ENCODE results near the gene IFNGR1. TPM values are rescaled to one million over a fixed set of nuclear protein-coding genes. Genes with fewer than 3 reads are reported as not detected.

IFNGR1 gene
- total RNA-seq, 1 donor from 2014 or later, result 25.4 TPM

DNA sequence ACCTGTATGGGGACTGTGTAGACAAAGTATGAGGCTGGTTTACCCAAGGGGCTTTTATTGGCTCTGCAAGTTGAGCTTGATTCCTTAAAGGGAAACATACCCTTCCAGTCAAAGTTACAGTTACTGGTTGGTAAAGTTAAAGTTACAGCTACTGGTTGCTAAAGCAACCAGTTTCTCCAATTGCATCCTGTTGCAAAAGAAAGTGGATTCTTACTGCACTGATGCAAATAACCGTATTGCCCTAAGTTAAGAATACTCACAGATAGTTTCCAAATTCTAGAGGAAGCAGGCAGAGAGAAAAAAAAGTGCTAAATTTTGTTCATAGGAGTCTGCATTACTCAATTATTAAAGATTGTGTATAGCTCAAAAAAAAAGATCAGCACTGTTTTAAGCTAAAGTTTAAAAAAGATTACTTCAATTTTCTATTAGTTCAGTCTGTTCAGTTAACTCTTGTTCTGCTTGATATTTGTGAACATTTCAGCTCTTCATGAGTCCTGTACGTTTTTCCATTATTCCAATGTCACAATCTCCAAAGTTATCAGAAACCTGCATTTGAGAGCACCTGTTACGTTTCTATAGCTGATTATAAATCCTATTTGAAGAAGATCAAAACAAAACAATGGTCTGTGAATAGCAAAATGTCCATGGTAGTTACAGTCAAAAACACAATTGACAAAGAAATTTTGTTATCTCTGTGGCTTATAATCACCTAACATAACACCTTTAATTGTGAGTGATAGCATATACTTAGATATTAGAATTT, 37.1 kb downstream of the IFNGR1 start:
- peaks cover 12% of the 10 kb centered on the region for H3K36me3 Mint-ChIP-seq
- H3K4me1 Mint-ChIP-seq, result no peaks in the 10 kb centered on the region
- H3K27me3 Mint-ChIP-seq (ENCODE audit: low read depth), result no peaks in the 10 kb centered on the region
- H3K27ac Mint-ChIP-seq, result no peak overlapping the region
- H3K4me3 Mint-ChIP-seq, result no peak overlapping the region
- TF ChIP-seq, protein P1, sequence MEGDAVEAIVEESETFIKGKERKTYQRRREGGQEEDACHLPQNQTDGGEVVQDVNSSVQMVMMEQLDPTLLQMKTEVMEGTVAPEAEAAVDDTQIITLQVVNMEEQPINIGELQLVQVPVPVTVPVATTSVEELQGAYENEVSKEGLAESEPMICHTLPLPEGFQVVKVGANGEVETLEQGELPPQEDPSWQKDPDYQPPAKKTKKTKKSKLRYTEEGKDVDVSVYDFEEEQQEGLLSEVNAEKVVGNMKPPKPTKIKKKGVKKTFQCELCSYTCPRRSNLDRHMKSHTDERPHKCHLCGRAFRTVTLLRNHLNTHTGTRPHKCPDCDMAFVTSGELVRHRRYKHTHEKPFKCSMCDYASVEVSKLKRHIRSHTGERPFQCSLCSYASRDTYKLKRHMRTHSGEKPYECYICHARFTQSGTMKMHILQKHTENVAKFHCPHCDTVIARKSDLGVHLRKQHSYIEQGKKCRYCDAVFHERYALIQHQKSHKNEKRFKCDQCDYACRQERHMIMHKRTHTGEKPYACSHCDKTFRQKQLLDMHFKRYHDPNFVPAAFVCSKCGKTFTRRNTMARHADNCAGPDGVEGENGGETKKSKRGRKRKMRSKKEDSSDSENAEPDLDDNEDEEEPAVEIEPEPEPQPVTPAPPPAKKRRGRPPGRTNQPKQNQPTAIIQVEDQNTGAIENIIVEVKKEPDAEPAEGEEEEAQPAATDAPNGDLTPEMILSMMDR (IDR thresholded peaks at IDR 0.05; ENCODE audit: unreplicated experiment), result no peak
- H3K9me3 Mint-ChIP-seq, result peaks cover 62% of the 10 kb centered on the region
- no peak for DNase-seq (ENCODE audit: low spot score in 2 of 2, unreplicated experiment in 2 of 2)

DNA sequence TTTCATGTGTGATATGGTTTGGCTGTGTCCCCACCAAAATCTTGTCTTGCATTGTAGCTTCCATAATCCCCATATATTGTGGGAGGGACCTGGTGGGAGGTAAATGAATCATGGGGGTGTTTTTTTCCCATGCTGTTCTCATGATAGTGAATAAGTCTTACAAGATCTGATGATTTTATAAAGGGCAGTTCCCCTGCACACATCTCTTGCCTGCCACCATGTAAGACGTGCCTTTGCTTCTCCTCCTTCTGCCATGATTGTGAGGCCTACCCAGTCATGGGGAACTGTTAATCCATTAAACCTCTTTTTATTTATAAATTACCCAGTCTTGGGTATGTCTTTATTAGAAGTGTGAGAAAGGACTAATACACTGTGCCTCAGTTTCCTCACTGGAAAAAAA, 41.6 kb downstream of the IFNGR1 start:
- TF ChIP-seq, protein P1 (IDR thresholded peaks at IDR 0.05; ENCODE audit: unreplicated experiment), result no peak
- peaks cover under 1% of the 10 kb centered on the region for H3K4me1 Mint-ChIP-seq
- peaks cover 12% of the 10 kb centered on the region for H3K36me3 Mint-ChIP-seq
- no peak overlapping the region for H3K27ac Mint-ChIP-seq
- H3K27me3 Mint-ChIP-seq (ENCODE audit: low read depth), result no peaks in the 10 kb centered on the region
- DNase-seq (ENCODE audit: low spot score in 2 of 2, unreplicated experiment in 2 of 2), result no peak
- H3K9me3 Mint-ChIP-seq, result peaks cover 26% of the 10 kb centered on the region
- no peak overlapping the region for H3K4me3 Mint-ChIP-seq

DNA sequence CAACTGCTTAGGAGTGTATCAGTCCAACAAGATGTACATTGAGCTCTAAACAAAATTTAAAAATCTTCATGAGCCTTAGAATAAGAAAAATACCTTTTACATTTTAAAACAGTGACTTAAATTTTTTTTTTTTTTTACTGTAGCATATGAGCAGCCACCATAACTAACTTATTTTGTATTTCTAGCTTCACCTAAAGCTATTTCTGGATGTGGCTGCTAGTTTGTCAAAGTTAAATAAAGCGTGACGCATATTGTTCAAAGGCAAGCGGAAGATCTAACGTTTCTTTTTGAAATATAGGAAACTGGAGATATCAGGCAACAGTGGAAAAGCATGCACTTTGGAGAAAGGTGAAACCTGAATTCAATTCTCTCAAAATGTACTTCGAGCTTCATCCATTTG, 42.5 kb downstream of the IFNGR1 start:
- peaks cover 1% of the 10 kb centered on the region for H3K27me3 Mint-ChIP-seq (ENCODE audit: low read depth)
- no peak overlapping the region for H3K27ac Mint-ChIP-seq
- peaks cover 22% of the 10 kb centered on the region for H3K9me3 Mint-ChIP-seq
- H3K4me1 Mint-ChIP-seq, result peaks cover 7% of the 10 kb centered on the region
- no peak for DNase-seq (ENCODE audit: low spot score in 2 of 2, unreplicated experiment in 2 of 2)
- peaks cover 9% of the 10 kb centered on the region for H3K36me3 Mint-ChIP-seq
- TF ChIP-seq, protein P1 (IDR thresholded peaks at IDR 0.05; ENCODE audit: unreplicated experiment), result no peak
- H3K4me3 Mint-ChIP-seq, result no peak overlapping the region

- Mint-ChIP-seq H3K4me1 (peaks cover 7% of the 10 kb centered on the region), H3K9me3 (peaks cover 17% of the 10 kb centered on the region), H3K27me3 (ENCODE audit: low read depth) (peaks cover 1% of the 10 kb centered on the region), H3K36me3 (peaks cover 8% of the 10 kb centered on the region), H3K27ac (no peak overlapping the region), H3K4me3 (no peak overlapping the region)
- DNase-seq (ENCODE audit: low spot score in 2 of 2, unreplicated experiment in 2 of 2), result no peak
- TF ChIP-seq, protein P1 (IDR thresholded peaks at IDR 0.05; ENCODE audit: unreplicated experiment), result no peak
Observed at GRCh38 chr6:137175868-137176245, 43.3 kb downstream of the IFNGR1 start.

DNA sequence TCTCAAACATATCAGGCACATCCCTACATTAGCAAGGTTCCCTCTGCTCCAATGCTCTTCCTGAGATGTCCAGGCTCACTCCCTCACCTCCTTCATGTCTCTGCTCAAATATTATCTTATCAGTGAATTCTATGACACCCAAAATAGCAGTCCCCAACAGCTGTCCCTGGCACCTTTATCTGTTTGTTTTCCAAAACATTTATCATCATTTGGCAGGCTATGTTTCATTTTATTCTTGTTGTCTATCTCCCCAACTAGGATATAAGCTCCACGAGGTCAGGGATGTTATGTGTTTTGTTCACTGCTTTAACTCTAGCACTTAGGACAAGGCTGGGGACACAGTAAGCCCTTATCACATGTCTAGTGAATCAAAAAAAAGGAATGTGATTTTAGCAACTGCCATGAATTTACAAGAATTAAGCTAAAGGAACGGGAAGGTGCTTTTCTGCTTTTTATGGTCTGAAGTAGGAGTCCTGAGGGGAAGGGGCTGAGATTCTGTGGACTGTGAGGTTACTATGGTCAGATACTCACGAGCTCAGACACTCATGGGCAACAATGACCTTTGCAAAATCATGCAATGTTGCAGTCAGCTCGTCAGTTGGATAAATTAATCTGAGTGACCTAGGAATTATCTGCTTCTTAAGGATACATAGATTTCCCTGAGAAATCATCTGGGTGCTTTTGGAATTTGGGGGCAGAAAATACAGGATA, 43.9 kb downstream of the IFNGR1 start:
- Mint-ChIP-seq H3K4me1 (peaks cover 7% of the 10 kb centered on the region), H3K36me3 (peaks cover 5% of the 10 kb centered on the region), H3K4me3 (no peak overlapping the region), H3K27me3 (ENCODE audit: low read depth) (peaks cover 1% of the 10 kb centered on the region), H3K27ac (no peak overlapping the region), H3K9me3 (peaks cover 17% of the 10 kb centered on the region)
- no peak for DNase-seq (ENCODE audit: low spot score in 2 of 2, unreplicated experiment in 2 of 2)
- TF ChIP-seq, protein P1 (IDR thresholded peaks at IDR 0.05; ENCODE audit: unreplicated experiment), result no peak

All from mesothelial cell of epicardium (in vitro differentiated cells).